ENCODE measurements around the gene CR1. TPM values are rescaled to one million over a fixed set of nuclear protein-coding genes. Genes with fewer than 3 reads are reported as not detected.
"Not testable (repeated sequence)": the region's sequence is repeated elsewhere in the genome, so short reads cannot be mapped to it uniquely, and the experiment has no call there.

CR1 gene
- total RNA-seq, 2 donors from 2014 or later, result 0.76 to 2.7 TPM

GRCh38 chr1:207573074-207573473, 77.1 kb downstream of the CR1 start:
- DNase-seq; ATAC-seq; intact Hi-C loops (cut with DNase I, micrococcal nuclease): not testable (repeated sequence)

DNA sequence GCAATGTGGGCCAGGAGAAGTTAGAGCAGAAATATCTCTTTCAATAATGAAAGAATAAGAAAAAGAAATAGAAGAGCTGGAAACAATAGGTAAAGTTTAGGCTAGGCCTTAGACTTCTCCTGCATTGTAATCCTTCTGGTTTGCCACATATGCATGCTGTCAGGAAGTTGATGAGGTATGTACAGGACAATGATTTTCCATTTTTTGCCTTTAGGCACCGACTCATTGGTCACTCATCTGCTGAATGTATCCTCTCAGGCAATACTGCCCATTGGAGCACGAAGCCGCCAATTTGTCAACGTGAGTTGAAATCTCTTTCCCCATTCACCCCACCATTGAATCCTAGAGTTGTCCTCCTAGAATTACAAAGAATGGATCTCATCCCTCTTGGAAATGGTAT, 79.4 kb downstream of the CR1 start:
- DNase-seq; ATAC-seq; intact Hi-C loops (cut with DNase I, micrococcal nuclease): not testable (repeated sequence)

DNA sequence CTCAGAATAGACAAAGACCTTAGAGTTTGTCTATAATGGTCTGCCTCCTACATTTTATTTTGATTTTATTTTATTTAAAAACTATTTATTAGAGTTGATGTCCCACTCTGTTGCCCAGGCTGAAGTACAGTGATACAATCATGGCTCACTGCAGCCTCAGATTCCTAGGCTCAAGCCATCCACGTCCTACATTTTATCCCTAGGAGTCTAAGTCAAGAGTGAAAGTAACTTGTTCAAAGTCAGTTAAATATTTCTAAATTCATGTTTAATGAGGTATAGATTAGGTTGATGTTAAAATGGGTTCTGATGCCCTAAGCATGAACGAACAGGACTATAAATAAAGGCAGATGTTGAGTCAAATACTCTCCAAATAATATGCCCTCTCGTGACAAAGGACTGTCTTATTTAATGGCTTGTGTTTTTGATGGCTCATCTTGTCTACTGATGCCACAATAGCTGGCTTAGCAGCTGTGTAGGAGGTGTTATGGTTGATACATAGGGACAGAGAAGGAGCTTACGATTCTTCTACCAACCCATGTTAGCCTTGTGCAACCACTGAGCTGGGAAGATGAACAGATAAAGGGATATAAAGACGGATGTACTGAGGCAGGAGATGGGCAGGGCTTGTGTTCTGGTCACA, 83.0 kb downstream of the CR1 start:
- no peak for ATAC-seq
- intact Hi-C loops (cut with DNase I, micrococcal nuclease), result no loop called here
- DNase-seq, result no peak

- peak; percentile 84 for ATAC-seq
- intact Hi-C loops (cut with DNase I, micrococcal nuclease), result no loop called here
- peak; percentile 26 to 37 for DNase-seq
Observed at GRCh38 chr1:207579436-207579799, 83.5 kb downstream of the CR1 start.

- DNase-seq (no peak), ATAC-seq (no peak)
- intact Hi-C loops (cut with DNase I, micrococcal nuclease), result no loop called here
Observed at GRCh38 chr1:207581496-207582153, 85.7 kb downstream of the CR1 start.

GRCh38 chr1:207589506-207589905, 93.5 kb downstream of the CR1 start:
- DNase-seq; ATAC-seq; intact Hi-C loops (cut with DNase I, micrococcal nuclease): not testable (repeated sequence)

GRCh38 chr1:207591205-207591604, 95.2 kb downstream of the CR1 start:
- DNase-seq; intact Hi-C loops (cut with DNase I, micrococcal nuclease); ATAC-seq: not testable (repeated sequence)

DNA sequence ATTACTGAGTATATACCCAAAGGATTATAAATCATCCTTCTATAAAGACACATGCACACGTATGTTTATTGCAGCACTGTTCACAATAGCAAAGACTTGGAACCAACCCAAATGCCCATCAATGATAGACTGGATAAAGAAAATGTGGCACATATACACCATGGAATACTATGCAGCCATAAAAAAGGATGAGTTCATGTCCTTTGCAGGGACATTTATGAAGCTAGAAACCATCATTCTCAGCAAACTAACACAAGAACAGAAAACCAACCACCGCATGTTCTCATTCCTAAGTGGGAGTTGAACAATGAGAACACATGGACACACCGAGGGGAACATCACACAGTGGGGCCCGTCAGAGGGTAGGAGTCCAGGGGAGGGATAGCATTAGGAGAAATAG, 98.1 kb downstream of the CR1 start:
- DNase-seq; intact Hi-C loops (cut with DNase I, micrococcal nuclease); ATAC-seq: not testable (repeated sequence)

- ATAC-seq (no peak), DNase-seq (no peak)
- intact Hi-C loops (cut with DNase I, micrococcal nuclease), result no loop called here
Observed at GRCh38 chr1:207603777-207604176, 107.8 kb downstream of the CR1 start.

- intact Hi-C loops (cut with DNase I, micrococcal nuclease), result no loop called here
- ATAC-seq (no peak), DNase-seq (no peak)
Observed at GRCh38 chr1:207605444-207606361, 109.7 kb downstream of the CR1 start.

DNA sequence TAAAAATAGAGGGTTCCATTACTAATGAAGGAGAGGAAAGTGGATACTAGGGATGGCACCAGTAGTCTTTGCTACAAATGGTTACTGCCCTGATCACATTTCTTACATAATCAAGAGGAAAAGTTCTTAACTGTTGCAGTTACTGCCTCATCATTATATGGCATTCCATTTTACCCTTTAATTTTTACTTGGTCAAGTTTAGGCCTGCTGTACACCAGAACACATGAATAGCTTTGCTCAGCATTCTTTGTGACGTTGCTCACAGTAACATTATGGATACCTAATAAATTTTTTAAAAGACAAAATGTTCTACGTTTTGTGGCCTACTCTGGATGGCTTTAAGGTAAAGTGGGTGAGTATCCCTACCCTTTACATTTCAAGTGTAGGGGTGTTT, 110.4 kb downstream of the CR1 start:
- intact Hi-C loops (cut with DNase I, micrococcal nuclease), result no loop called here
- ATAC-seq (no peak), DNase-seq (no peak)

DNA sequence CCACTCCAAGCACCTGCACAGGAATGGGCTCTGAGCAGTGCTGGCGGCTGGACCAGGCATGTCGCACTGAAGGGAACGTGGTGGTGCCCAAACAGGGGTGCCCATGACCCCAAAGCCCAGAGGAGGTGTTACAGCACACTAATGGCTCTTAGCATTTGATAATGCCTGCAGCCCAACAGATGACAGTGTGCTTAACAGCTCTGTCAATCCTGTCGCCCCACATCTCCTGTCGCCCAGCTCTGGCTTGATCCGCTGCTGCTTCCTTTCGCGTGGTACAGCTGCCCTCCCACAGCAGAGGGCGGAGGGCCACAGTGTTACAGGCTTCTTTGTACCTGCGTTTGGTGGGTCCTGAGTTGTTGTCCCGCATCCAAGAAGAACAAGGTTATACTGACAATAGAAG, 116.8 kb downstream of the CR1 start:
- DNase-seq, result no peak
- intact Hi-C loops (cut with DNase I, micrococcal nuclease), result no loop called here

DNA sequence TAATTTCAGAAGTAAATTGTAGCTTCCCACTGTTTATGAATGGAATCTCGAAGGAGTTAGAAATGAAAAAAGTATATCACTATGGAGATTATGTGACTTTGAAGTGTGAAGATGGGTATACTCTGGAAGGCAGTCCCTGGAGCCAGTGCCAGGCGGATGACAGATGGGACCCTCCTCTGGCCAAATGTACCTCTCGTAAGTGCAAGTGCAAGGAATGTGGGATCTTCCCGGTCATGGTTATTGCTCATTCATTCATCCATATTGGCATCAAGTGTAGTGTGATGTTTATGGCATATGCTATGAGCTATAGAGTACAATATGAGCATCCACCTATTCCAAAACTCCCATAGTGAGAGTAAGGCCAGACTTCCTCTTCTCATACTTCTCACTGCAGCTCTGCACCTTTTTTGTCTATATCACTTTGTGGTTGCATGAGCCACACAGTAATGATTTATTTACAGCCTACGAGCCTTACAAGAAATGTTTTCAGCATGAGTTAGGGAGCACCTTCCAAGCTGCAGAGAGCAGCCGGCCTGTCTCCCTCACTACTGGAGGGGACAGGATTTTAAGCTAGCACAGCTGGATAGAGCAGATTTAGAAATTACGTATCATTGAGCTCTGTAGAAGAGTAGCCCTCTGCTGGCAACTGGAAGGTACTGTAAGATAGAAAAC, 124.0 kb downstream of the CR1 start:
- DNase-seq, result no peak
- ATAC-seq, result peak; percentile 68
- intact Hi-C loops (cut with DNase I, micrococcal nuclease), result no loop called here

More for the DNA sequence above, 116.8 kb downstream of the CR1 start:
- no peak for ATAC-seq

DNA sequence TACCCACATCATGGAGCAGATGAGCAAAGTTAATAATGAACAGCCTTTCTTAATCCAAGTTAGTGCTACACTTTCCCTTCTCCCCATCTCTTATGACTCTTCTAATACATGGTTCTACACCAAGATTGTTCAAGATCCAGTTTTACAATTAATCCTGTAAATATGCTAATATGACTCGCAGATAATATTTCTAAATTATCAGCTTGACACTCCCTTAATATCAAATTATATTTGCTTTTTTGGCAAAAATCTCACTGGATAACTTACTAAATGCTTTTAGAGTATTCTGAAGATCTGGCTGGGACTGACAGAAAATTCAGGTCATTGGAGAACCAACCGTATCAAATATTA, 124.6 kb downstream of the CR1 start:
- no peak for DNase-seq
- intact Hi-C loops (cut with DNase I, micrococcal nuclease), result no loop called here
- no peak for ATAC-seq

DNA sequence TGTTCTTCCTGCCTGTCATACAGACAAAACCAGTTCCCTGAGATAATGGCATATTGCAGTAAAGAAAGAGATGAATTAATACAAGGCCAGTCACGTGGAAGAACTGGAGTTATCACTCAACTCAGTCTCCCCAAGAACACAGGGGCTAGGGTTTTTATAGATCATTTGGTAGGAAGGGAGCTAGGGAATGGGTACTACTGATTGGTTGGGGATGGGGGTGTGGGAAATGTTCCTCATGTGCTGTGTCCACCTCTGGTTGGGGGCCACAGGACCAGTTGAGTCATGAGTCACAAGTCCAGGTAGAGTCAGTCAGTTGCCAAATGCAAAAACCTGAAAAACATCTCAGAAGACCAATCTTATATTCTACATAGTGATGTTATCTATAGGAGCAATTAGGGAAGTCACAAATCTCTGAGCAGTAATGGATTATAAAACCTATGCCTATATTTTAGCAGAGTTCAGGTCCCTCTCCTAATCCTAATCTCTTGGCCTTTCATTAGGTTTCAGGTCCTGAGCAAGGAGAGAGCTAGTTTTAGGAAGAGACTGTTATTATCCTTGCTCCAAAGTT, 129.6 kb downstream of the CR1 start:
- DNase-seq; intact Hi-C loops (cut with DNase I, micrococcal nuclease); ATAC-seq: not testable (repeated sequence)

DNA sequence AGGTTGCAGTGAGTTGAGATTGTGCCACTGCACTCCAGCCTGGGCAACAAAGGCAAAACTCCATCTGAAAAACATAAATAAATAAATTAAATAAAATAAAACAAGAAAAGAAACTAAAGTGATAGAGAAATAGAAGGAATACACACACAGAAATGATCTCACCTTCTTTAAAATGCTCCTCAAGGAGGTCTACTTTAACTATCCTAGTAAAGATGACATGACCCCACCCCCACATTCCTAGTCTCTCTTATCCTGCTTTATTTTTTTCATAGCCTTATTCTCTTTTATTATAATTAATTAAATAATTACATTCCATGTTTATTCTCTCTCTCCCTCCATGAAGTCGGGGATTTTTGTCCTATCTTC, 131.0 kb downstream of the CR1 start:
- no peak for ATAC-seq
- intact Hi-C loops (cut with DNase I, micrococcal nuclease), result no loop called here
- DNase-seq, result no peak

- DNase-seq, result no peak
- ATAC-seq, result no peak
- intact Hi-C loops (cut with DNase I, micrococcal nuclease), result no loop called here
Observed at GRCh38 chr1:207627496-207627895, 131.5 kb downstream of the CR1 start.

DNA sequence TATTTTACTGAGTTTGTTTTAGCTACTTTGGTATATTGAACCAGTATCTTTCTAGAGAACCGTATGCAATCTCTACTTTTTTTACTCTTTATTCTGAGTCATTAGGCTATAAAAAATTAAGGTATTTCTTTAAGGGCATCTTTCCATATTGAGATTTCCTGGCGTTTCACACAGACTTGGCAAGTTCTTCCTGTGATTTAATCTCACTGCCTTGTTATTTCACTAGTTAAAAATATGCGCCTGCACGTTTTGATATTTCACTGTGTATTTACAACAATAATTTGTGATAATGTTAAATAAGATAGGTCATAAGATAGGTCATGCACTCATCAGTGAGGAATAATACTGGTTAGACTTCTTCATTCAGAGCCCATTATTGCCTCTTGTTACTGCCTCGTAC, 132.8 kb downstream of the CR1 start:
- no peak for ATAC-seq
- DNase-seq, result no peak
- intact Hi-C loops (cut with DNase I, micrococcal nuclease), result no loop called here

GRCh38 chr1:207631137-207631536, 135.2 kb downstream of the CR1 start:
- ATAC-seq (no peak), DNase-seq (no peak)
- intact Hi-C loops (cut with DNase I, micrococcal nuclease), result no loop called here
